Measurements from ENCODE around the gene STX11. TPM values are rescaled to one million over a fixed set of nuclear protein-coding genes. Genes with fewer than 3 reads are reported as not detected.

STX11 gene
- total and polyA plus RNA-seq, 2 of the 13 experiments (the other 11 are each of a cell fraction or from before 2014, with no cell fraction given) = 0.03 TPM; not detected in 1

GRCh38 chr6:144149894-144150709 is at the start of gene STX11 (continued):
- TF ChIP-seq SP5 (CRISPR knock-in tag; IDR thresholded peaks at IDR 0.05; ENCODE audit: borderline replicate concordance, low read depth) = 0 out of 2 replicates have a peak, but pooled peaks have one; percentile 19
- TF ChIP-seq ZNF777 (CRISPR knock-in tag; IDR thresholded peaks at IDR 0.05) = peak; percentile 20; the same call in 1 of the 2 replicates
- TF ChIP-seq MATR3 (CRISPR knock-in tag; IDR thresholded peaks at IDR 0.05) = no peak
- TF ChIP-seq GABPA (IDR thresholded peaks at IDR 0.05; ENCODE audit: low read depth, low read length) = no peak
- TF ChIP-seq GABPA (CRISPR knock-in tag; IDR thresholded peaks at IDR 0.05; ENCODE audit: low read depth) = no peak
- peak; percentile 70; the same call in 1 of the 2 replicates for TF ChIP-seq IRF9 (CRISPR knock-in tag; IDR thresholded peaks at IDR 0.05; ENCODE audit: borderline replicate concordance)
- TF ChIP-seq ZMAT5 (CRISPR knock-in tag; IDR thresholded peaks at IDR 0.05; ENCODE audit: borderline replicate concordance, low read depth) = no peak
- TF ChIP-seq UBTF (CRISPR knock-in tag; IDR thresholded peaks at IDR 0.05) = peak; percentile 76; the same call in 1 of the 2 replicates
- no peak for TF ChIP-seq ZNF282 (IDR thresholded peaks at IDR 0.05; ENCODE audit: partially characterized antibody)
- TF ChIP-seq BCL3 (CRISPR knock-in tag; IDR thresholded peaks at IDR 0.05) = peak; percentile 80; the same call in 1 of the 2 replicates
- TF ChIP-seq KDM5B (CRISPR knock-in tag; IDR thresholded peaks at IDR 0.05; ENCODE audit: borderline replicate concordance) = peak; percentile 30; the same call in 1 of the 2 replicates
- TF ChIP-seq ZNF263 (CRISPR knock-in tag; IDR thresholded peaks at IDR 0.05) = peak; percentile 28; the same call in 1 of the 2 replicates
- TF ChIP-seq EED (CRISPR knock-in tag; IDR thresholded peaks at IDR 0.05) = peak; percentile 78
- TF ChIP-seq ZNF3 (CRISPR knock-in tag; IDR thresholded peaks at IDR 0.05) = no peak
- 0 out of 2 replicates have a peak, but pooled peaks have one; percentile 42 for TF ChIP-seq ZNF280D (CRISPR knock-in tag; IDR thresholded peaks at IDR 0.05)
- TF ChIP-seq ZNF510 (CRISPR knock-in tag; IDR thresholded peaks at IDR 0.05; ENCODE audit: low read depth) = no peak
- no peak for TF ChIP-seq SP1 (IDR thresholded peaks at IDR 0.05)
- no peak for TF ChIP-seq SP1 (CRISPR knock-in tag; IDR thresholded peaks at IDR 0.05)
- 0 out of 2 replicates have a peak, but pooled peaks have one; percentile 53 for TF ChIP-seq ZFY (CRISPR knock-in tag; IDR thresholded peaks at IDR 0.05)
- 0 out of 2 replicates have a peak, but pooled peaks have one; percentile 25 for TF ChIP-seq HOXA3 (CRISPR knock-in tag; IDR thresholded peaks at IDR 0.05)
- peak; percentile 90 for TF ChIP-seq ZNF768 (CRISPR knock-in tag; IDR thresholded peaks at IDR 0.05)
- 0 out of 2 replicates have a peak, but pooled peaks have one; percentile 6 for TF ChIP-seq ZFP90 (CRISPR knock-in tag; IDR thresholded peaks at IDR 0.05; ENCODE audit: borderline replicate concordance)
- TF ChIP-seq ZMYM3 (CRISPR knock-in tag; IDR thresholded peaks at IDR 0.05) = no peak

Data from HepG2 (cell line).